ENCODE results near the gene CAP2. TPM values are rescaled to one million over a fixed set of nuclear protein-coding genes. Genes with fewer than 3 reads are reported as not detected.
"Not testable (repeated sequence)": the region's sequence is repeated elsewhere in the genome, so short reads cannot be mapped to it uniquely, and the experiment has no call there.

The CAP2 gene
- total and polyA plus RNA-seq, 12 donors: 1.3 to 21.9 (median 11.9) TPM

DNA sequence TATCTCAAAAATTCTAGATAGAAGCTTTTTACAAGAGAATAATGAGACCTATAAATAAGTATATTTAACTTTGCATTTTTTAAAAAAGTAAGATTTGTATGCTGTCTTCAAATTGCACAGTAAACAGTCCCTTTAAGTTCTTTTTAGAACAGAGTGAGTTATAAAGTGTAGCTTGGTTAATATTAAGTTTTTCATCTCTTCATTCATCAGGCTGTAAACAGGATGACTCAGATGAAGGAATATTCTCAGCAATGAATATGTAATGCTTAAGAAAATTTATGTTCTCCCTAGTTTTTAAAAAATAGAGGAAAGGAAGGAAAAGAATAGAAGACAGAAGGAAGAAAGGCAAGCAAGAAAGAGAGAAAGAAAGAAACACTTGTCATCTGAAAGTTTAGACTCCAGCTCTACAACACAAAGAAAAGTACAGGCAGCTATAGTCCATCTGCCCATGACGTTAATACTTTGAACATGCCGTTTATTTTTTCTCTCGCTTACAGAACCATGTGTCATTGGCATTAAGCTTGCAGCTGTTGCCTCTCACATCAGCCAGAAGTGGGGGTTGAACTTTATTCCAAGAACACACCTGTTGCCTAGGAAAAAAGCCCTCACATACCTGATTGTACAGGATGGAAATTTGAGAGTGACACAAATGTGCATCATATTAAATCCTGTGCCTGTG is 36.1 kb downstream of the CAP2 start:
- TF ChIP-seq, protein P1, sequence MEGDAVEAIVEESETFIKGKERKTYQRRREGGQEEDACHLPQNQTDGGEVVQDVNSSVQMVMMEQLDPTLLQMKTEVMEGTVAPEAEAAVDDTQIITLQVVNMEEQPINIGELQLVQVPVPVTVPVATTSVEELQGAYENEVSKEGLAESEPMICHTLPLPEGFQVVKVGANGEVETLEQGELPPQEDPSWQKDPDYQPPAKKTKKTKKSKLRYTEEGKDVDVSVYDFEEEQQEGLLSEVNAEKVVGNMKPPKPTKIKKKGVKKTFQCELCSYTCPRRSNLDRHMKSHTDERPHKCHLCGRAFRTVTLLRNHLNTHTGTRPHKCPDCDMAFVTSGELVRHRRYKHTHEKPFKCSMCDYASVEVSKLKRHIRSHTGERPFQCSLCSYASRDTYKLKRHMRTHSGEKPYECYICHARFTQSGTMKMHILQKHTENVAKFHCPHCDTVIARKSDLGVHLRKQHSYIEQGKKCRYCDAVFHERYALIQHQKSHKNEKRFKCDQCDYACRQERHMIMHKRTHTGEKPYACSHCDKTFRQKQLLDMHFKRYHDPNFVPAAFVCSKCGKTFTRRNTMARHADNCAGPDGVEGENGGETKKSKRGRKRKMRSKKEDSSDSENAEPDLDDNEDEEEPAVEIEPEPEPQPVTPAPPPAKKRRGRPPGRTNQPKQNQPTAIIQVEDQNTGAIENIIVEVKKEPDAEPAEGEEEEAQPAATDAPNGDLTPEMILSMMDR (IDR thresholded peaks at IDR 0.05): no peak
- no peak for TF ChIP-seq POLR2A (IDR thresholded peaks at IDR 0.05)
- Histone ChIP-seq H3K4me1 (replicated peaks in 1 of 2) (peaks cover 0 to 11% of the 10 kb centered on the region in 2 donors), H3K36me3 (replicated peaks in 1 of 2) (no peaks in the 10 kb centered on the region), H3K27ac (no peak overlapping the region), H3K9me3 (replicated peaks in 1 of 3) (no peaks in the 10 kb centered on the region), H3K27me3 (no peaks in the 10 kb centered on the region), H3K4me3 (no peak overlapping the region)
- intact Hi-C loops (cut with DNase I): no loop called here
- DNase-seq: no peak
- WGBS, 4 donors: 60 to 70% (median 67%) methylated on average over 3 of the region's 3 CpGs

DNA sequence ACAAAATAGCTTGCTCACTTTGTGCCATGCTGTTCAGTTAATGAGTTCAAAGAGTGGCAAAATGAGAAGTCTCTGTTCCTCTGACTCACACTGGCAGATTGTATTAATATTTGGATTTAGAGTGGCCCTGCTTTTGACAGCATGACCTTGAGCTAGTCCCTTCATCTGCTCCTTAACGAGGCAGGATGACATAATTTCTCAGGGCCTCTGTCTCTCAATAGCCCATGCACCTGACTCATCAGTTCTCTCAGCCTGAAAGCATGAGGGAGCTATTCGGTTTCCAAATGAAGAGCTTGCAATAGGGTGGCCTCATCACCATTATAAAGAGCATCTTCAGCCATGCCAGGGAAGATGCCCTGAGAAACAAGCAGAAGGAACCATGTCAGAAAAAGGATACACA is 38.2 kb downstream of the CAP2 start:
- Histone ChIP-seq H3K4me3 (no peak overlapping the region), H3K4me1 (replicated peaks in 1 of 2) (peaks cover 0 to 11% of the 10 kb centered on the region in 2 donors), H3K27me3 (no peaks in the 10 kb centered on the region), H3K9me3 (replicated peaks in 1 of 3) (no peaks in the 10 kb centered on the region), H3K27ac (peak overlapping the region in 1 of 5 donors; percentile 27), H3K36me3 (replicated peaks in 1 of 2) (no peaks in the 10 kb centered on the region)
- WGBS, 4 donors: 27 to 54% (median 39%) methylated on average over 2 of the region's 2 CpGs
- DNase-seq: peak; percentile 51 to 79 (median 74)
- intact Hi-C loops (cut with DNase I): no loop called here
- TF ChIP-seq POLR2A (IDR thresholded peaks at IDR 0.05): no peak
- TF ChIP-seq, protein P1 (IDR thresholded peaks at IDR 0.05): no peak

DNA sequence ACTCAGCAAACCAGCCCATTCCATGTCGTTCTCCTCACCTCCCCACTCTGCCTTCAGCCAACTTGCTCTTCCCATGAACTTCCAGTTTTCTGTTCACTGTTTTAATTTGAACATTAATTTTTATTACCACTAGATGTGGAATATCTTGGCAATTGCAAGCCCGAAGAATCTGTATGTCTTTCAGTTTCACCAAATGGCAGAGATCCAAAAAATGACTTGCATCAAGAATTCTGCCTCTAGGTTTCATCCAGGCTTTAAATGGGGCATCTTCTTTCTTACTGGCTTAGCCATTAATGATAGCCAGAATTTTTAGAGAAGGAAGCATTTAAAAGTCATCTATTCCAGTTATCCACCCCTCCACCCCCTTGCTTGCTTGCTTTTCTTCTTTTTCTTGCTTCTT is 39.0 kb downstream of the CAP2 start:
- Histone ChIP-seq H3K36me3 (replicated peaks in 1 of 2) (no peaks in the 10 kb centered on the region), H3K27ac (no peak overlapping the region), H3K27me3 (no peaks in the 10 kb centered on the region), H3K9me3 (replicated peaks in 1 of 3) (no peaks in the 10 kb centered on the region), H3K4me1 (replicated peaks in 1 of 2) (peaks cover 0 to 11% of the 10 kb centered on the region in 2 donors), H3K4me3 (no peak overlapping the region)
- TF ChIP-seq, protein P1 (IDR thresholded peaks at IDR 0.05): no peak
- no peak for TF ChIP-seq POLR2A (IDR thresholded peaks at IDR 0.05)
- 53 to 67% (median 58%) methylated on average over 2 of the region's 2 CpGs for WGBS, 4 donors
- intact Hi-C loops (cut with DNase I): no loop called here
- no peak for DNase-seq

DNA sequence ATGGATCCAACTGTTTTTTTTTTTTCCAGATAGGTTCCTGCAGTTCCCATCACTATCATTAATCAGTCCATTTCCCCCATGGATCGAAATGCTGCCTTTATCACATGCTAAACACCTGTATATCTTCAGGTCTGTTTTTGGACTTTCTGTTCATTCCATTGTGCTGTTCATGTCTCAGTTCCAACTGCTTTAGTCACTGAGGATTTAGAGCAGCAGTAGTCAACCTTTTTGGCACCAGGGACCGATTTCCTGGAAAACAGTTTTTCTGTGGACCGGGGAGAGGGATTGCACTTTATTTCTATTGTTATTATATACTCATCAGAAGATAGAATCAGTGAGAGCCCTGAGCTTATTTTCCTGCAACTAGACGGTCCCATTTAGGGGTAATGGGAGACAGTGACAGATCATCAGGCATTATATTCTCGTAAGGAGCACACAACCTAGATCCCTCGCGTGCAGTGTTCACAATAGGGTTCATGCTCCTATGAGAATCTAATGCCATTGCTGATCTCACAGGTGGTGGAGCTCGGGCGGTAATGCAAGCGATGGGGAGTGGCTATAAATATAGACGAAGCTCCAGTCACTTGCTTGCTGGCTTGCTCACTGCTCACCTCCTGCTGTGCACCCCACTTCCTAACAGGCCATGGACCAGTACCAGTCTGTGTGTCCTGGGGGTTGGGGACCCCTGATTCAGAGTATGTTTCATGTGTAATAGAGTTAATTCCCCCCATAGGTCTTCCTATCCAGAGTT is 46.0 kb downstream of the CAP2 start:
- WGBS, 4 donors: 75 to 86% (median 78%) methylated on average over 11 of the region's 11 CpGs
- H3K4me3 ChIP-seq: no peak overlapping the region
- H3K9me3 ChIP-seq (replicated peaks in 1 of 3): no peaks in the 10 kb centered on the region
- H3K36me3 ChIP-seq (replicated peaks in 1 of 2): no peaks in the 10 kb centered on the region
- intact Hi-C loops (cut with DNase I): no loop called here
- DNase-seq: no peak
- no peak overlapping the region for H3K27ac ChIP-seq
- no peaks in the 10 kb centered on the region for H3K27me3 ChIP-seq
- no peaks in the 10 kb centered on the region for H3K4me1 ChIP-seq (replicated peaks in 1 of 2)
- TF ChIP-seq, protein P1 (IDR thresholded peaks at IDR 0.05): no peak
- TF ChIP-seq POLR2A (IDR thresholded peaks at IDR 0.05): no peak

DNA sequence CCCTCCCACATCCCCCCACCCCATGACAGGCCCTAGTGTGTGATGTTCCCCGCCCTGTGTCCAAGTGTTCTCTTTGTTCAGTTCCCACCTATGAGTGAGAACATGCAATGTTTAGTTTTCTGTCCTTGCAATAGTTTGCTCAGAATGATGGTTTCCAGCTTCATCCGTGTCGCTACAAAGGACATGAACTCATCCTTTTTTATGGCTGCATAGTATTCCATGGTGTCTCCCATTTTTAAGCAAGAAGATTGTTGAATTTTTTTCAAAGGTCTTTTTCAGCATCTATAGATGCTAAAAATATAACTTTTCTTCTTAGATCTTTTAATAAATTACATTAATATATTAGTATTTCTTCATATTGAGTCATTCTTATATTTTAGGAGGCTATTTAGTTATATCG is 47.4 kb downstream of the CAP2 start:
- intact Hi-C loops (cut with DNase I); DNase-seq; H3K4me1 ChIP-seq (replicated peaks in 1 of 2); H3K27ac ChIP-seq; H3K4me3 ChIP-seq; H3K36me3 ChIP-seq (replicated peaks in 1 of 2); H3K9me3 ChIP-seq (replicated peaks in 1 of 3); H3K27me3 ChIP-seq: not testable (repeated sequence)
- WGBS, 4 donors: 94 to 95% (median 94%) methylated on average over 4 of the region's 4 CpGs
